Measurements from ENCODE around the gene OGDH.

- TF ChIP-seq CTCF (IDR thresholded peaks at IDR 0.05; ENCODE audit: low read depth, low read length, poor library complexity, severe bottlenecking) (no peak), EZH2phosphoT487 (IDR thresholded peaks at IDR 0.05; ENCODE audit: borderline replicate concordance, low read length) (no peak)
These were observed 127.5 kb downstream of the OGDH start for GRCh38 chr7:44733708-44734481.

Data from DOHH2 (cell line).